ENCODE measurements around the gene NOP53. TPM values are rescaled to one million over a fixed set of nuclear protein-coding genes. Genes with fewer than 3 reads are reported as not detected.
"Not testable (repeated sequence)": the region's sequence is repeated elsewhere in the genome, so short reads cannot be mapped to it uniquely, and the experiment has no call there.

Gene NOP53
- polyA plus RNA-seq, 3 donors: 413 to 769 (median 565) TPM

DNA sequence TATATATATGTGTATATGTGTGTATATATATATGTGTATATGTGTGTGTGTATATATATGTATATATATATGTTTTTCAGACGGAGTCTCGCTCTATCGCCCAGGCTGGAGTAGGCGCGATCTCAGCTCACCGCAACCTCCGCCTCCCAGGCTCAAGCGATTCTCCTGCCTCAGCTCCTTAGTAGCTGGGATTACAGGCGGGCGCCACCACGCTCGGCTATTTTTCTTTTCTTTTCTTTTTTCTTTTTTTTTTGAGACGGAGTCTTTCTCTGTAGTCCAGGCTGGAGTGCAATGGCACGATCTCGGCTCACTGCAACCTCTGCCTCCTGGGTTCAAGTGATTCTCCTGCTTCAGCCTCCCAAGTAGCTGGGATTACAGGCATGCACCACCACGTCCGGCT, 783 bp downstream of the NOP53 start:
- WGBS, 3 donors: 56 to 70% (median 68%) methylated on average over 16 to 17 of the region's 17 CpGs
- not testable (repeated sequence) for H3K27ac ChIP-seq (ENCODE audit: low read depth, low read length)

GRCh38 chr19:47749326-47749725, 4.0 kb downstream of the NOP53 start:
- no peak overlapping the region for H3K27ac ChIP-seq (ENCODE audit: low read depth, low read length)
- 77 to 89% (median 84%) methylated on average over 3 of the region's 3 CpGs for WGBS, 3 donors

GRCh38 chr19:47750752-47751151, 5.4 kb downstream of the NOP53 start:
- H3K27ac ChIP-seq (ENCODE audit: low read depth, low read length): no peak overlapping the region
- WGBS, 3 donors: 92 to 95% (median 94%) methylated on average over 17 to 18 of the region's 18 CpGs

- 84 to 90% (median 87%) methylated on average over 27 of the region's 27 CpGs for WGBS, 3 donors
- H3K27ac ChIP-seq (ENCODE audit: low read depth, low read length): no peak overlapping the region
Observed at GRCh38 chr19:47752440-47753211, 7.3 kb downstream of the NOP53 start.

GRCh38 chr19:47754206-47755064, 9.1 kb downstream of the NOP53 start:
- WGBS, 3 donors: 89 to 91% (median 90%) methylated on average over 27 to 37 of the region's 37 CpGs
- no peak overlapping the region for H3K27ac ChIP-seq (ENCODE audit: low read depth, low read length)

GRCh38 chr19:47755065-47755761, 9.9 kb downstream of the NOP53 start:
- no peak overlapping the region for H3K27ac ChIP-seq (ENCODE audit: low read depth, low read length)
- 89 to 96% (median 89%) methylated on average over 30 to 36 of the region's 36 CpGs for WGBS, 3 donors

- H3K27ac ChIP-seq (ENCODE audit: low read depth, low read length): no peak overlapping the region
- 90 to 96% (median 95%) methylated on average over 28 of the region's 28 CpGs for WGBS, 3 donors
Observed at GRCh38 chr19:47755762-47756626, 10.6 kb downstream of the NOP53 start.

DNA sequence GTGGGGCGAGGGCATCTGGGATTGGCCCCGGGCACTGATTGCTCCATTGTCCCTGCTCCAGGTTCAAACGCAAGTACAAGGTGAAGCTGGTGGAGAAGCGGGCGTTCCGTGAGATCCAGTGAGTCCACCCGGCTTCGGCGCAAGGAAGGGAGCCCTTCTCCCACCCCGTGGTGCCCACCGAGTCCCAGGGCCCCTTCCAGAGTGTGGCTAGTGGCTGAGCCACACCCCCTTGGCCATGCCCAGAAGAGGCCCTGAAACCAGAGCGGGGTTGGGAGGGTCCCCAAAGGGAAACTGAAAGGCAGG, 11.2 kb downstream of the NOP53 start:
- WGBS, 3 donors: 92 to 95% (median 95%) methylated on average over 11 to 12 of the region's 12 CpGs
- H3K27ac ChIP-seq (ENCODE audit: low read depth, low read length): no peak overlapping the region

DNA sequence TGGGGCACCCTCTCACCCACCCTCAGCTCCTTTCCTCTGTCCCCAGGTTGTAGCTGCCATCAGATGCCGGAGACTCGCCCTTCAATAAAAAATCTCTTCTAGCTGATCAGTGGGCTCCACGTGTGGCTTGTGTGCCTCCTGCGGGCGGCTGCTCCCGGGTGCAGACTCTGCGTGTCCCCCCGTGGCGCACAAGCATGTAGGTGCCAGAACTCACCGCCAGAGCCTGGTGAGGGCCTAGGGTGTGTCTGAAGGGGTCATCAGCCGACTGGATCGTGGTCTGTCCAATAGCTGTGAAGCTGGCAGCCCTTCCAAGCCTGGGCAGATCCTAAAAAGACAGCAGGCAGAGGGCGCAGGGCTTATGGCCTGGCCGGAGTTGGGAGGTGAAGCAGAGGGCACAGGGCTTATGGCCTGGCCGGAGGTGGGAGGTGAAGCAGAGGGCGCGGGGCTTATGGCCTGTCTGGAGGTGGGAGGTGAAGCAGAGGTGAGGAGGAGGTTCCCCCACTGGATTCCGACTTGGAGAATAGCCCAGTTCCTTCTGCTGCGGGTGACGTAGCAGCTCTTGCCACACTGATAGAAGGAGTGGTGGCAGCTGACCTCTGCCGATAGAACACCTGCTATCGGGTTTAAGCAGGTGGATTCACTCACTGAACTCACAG, 11.7 kb downstream of the NOP53 start:
- WGBS, 3 donors: 73 to 87% (median 85%) methylated on average over 22 of the region's 22 CpGs
- no peak overlapping the region for H3K27ac ChIP-seq (ENCODE audit: low read depth, low read length)

- 61 to 84% (median 76%) methylated on average over 14 of the region's 14 CpGs for WGBS, 3 donors
- H3K27ac ChIP-seq (ENCODE audit: low read depth, low read length): no peak overlapping the region
Observed at GRCh38 chr19:47757617-47758442, 12.5 kb downstream of the NOP53 start.

DNA sequence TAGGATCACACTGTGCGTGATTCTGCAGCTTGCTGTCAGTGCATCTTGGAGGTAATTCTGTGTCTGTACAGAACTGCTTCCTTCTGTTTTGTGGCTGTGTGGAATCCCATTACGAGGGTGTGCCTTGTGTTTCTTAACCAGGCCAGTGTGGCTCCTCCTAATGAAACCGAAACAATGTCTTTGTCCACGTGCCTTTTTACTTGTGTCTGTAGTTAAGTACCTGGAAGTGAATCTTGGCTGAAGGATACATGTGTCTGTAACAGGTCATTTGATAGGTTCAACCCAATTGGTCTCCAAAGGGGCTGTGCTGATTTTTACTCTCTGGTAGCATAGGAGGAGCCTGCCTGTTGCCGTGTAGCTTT, 13.1 kb downstream of the NOP53 start:
- no peak overlapping the region for H3K27ac ChIP-seq (ENCODE audit: low read depth, low read length)

DNA sequence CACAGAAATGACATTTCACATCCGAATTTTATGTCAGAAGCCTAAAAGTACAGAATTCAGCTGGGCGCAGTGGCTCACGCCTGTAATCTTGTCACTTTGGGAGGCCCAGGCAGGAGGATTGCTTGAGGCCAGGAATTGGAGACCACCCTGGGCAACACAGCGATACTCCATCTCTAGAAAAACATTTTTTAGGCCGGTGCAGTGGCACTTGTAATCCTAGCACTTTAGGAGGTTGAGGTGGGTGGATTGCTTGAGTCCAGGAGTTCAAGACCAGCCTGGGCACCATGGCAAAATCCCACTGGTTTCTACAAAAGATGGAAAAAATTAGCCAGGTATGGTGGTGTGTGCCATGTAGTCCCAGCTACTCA, 15.3 kb downstream of the NOP53 start:
- H3K27ac ChIP-seq (ENCODE audit: low read depth, low read length): no peak overlapping the region
- WGBS, 3 donors: 72 to 89% (median 75%) methylated on average over 5 of the region's 5 CpGs

More for the DNA sequence above, 13.1 kb downstream of the NOP53 start:
- WGBS, 3 donors: 86 to 93% (median 89%) methylated on average over 5 of the region's 5 CpGs

GRCh38 chr19:47761566-47761965, 16.2 kb downstream of the NOP53 start:
- WGBS, 3 donors: 63 to 85% (median 67%) methylated on average over 5 of the region's 5 CpGs
- no peak overlapping the region for H3K27ac ChIP-seq (ENCODE audit: low read depth, low read length)

GRCh38 chr19:47762151-47762550, 16.8 kb downstream of the NOP53 start:
- 47 to 75% (median 50%) methylated on average over 3 of the region's 3 CpGs for WGBS, 3 donors
- no peak overlapping the region for H3K27ac ChIP-seq (ENCODE audit: low read depth, low read length)

- no peak overlapping the region for H3K27ac ChIP-seq (ENCODE audit: low read depth, low read length)
- 55 to 68% (median 60%) methylated on average over 18 of the region's 18 CpGs for WGBS, 3 donors
Observed at GRCh38 chr19:47762615-47763308, 17.4 kb downstream of the NOP53 start.

- WGBS, 3 donors: 88 to 92% (median 89%) methylated on average over 3 of the region's 3 CpGs
- not testable (repeated sequence) for H3K27ac ChIP-seq (ENCODE audit: low read depth, low read length)
Observed at GRCh38 chr19:47764705-47765104, 19.4 kb downstream of the NOP53 start.

All from adipose tissue (tissue), 3 donors.